ENCODE measurements around the gene AGTRAP. TPM values are rescaled to one million over a fixed set of nuclear protein-coding genes. Genes with fewer than 3 reads are reported as not detected.

Gene AGTRAP
- total and polyA plus RNA-seq, 9 of the 15 experiments (the other 6 are each of a cell fraction or from before 2014, with no cell fraction given), result 26.8 to 105 (median 57.5) TPM

- TF ChIP-seq HINFP (tag; conservative IDR thresholded peaks at IDR 0.05; ENCODE audit: low read depth) (no peak), TBL1XR1 (IDR thresholded peaks at IDR 0.05; ENCODE audit: low read length in 2 of 2) (peak in 1 of 2 experiments; percentile 40; a peak in 1 of 4 replicates), E4F1 (CRISPR knock-in tag; IDR thresholded peaks at IDR 0.05; ENCODE audit: borderline replicate concordance) (no peak), ARHGAP35 (IDR thresholded peaks at IDR 0.05; ENCODE audit: partially characterized antibody) (no peak), CEBPB (tag; IDR thresholded peaks at IDR 0.05) (no peak), ZNF592 (IDR thresholded peaks at IDR 0.05) (peak; percentile 55), ZZZ3 (IDR thresholded peaks at IDR 0.05) (no peak), ZNF57 (CRISPR knock-in tag; IDR thresholded peaks at IDR 0.05) (no peak), TRIM24 (IDR thresholded peaks at IDR 0.05) (no peak), NCOA4 (IDR thresholded peaks at IDR 0.05; ENCODE audit: partially characterized antibody) (no peak), PATZ1 (CRISPR knock-in tag; IDR thresholded peaks at IDR 0.05; ENCODE audit: borderline replicate concordance) (no peak), SMARCA4 (IDR thresholded peaks at IDR 0.05) (peak; percentile 71), EP300 (IDR thresholded peaks at IDR 0.05; ENCODE audit: low read length) (peak; percentile 70), NR1H2 (CRISPR knock-in tag; IDR thresholded peaks at IDR 0.05) (no peak), JUN (IDR thresholded peaks at IDR 0.05; ENCODE audit: borderline replicate concordance, low read depth, low read length) (no peak), JUN (CRISPR knock-in tag; IDR thresholded peaks at IDR 0.05; ENCODE audit: borderline replicate concordance) (no peak), PTBP1 (IDR thresholded peaks at IDR 0.05; ENCODE audit: low read depth, low read length) (no peak), POLR2AphosphoS2 (IDR thresholded peaks at IDR 0.05; ENCODE audit: low read length) (no peak)
Observed at GRCh38 chr1:11740258-11741192, 4.6 kb downstream of the AGTRAP start (continued).
